ENCODE results near the gene IPCEF1. TPM values are rescaled to one million over a fixed set of nuclear protein-coding genes. Genes with fewer than 3 reads are reported as not detected.

Gene IPCEF1
- total and polyA plus RNA-seq, 2 of the 4 experiments (the other 2 are of a cell fraction) = under 0.01 to 0.03 TPM

- no peak overlapping the region for H3K4me3 ChIP-seq (ENCODE audit: insufficient read depth, low read depth, low read length)
- no peaks in the 10 kb centered on the region for H3K9me1 ChIP-seq (ENCODE audit: insufficient read depth, low read length)
- no peak overlapping the region for H3K4me2 ChIP-seq (ENCODE audit: low read depth, low read length)
- H3K14ac ChIP-seq (replicated peaks; ENCODE audit: low read depth, low read length) = no peak overlapping the region
- DNase-seq (no peak), ATAC-seq (ENCODE audit: low read depth) (no peak)
- no peaks in the 10 kb centered on the region for H3K79me1 ChIP-seq (ENCODE audit: low read depth in 1 of 2, low read length in 2 of 2)
- no peak overlapping the region; the same call in 1 of the 2 replicates for H2AK5ac ChIP-seq (ENCODE audit: low read depth, low read length)
- H3K56ac ChIP-seq (ENCODE audit: extremely low read depth, insufficient read depth, low read length) = no peak overlapping the region
- H2BK20ac ChIP-seq (ENCODE audit: low read depth, low read length) = no peak overlapping the region
- ChIA-PET POLR2A (ENCODE audit: unreplicated experiment) (no interaction called here), CTCF (no interaction called here)
- H3K27me3 ChIP-seq (ENCODE audit: control insufficient read depth, insufficient read depth, low read length) = no peaks in the 10 kb centered on the region
- H3K23ac ChIP-seq (ENCODE audit: low read depth, low read length) = no peak overlapping the region
- no peaks in the 10 kb centered on the region for H3K36me3 ChIP-seq (ENCODE audit: control insufficient read depth, insufficient read depth, low read length)
- H2BK120ac ChIP-seq (ENCODE audit: low read depth, low read length) = no peak overlapping the region
- H2BK5ac ChIP-seq (ENCODE audit: low read depth, low read length, poor library complexity, severe bottlenecking) = no peak overlapping the region
- no peak overlapping the region for H4K5ac ChIP-seq (ENCODE audit: low read depth, low read length)
- dilution Hi-C loops (cut with HindIII; ENCODE audit: low sequenced_read_pairs, unreplicated experiment) (no loop called here), intact Hi-C loops (cut with micrococcal nuclease) (no loop called here), in situ Hi-C loops (cut with MboI; ENCODE audit: low sequenced_read_pairs) (no loop called here)
- H4K8ac ChIP-seq (ENCODE audit: low read depth in 2 of 2, low read length in 2 of 2) = no peak overlapping the region
- no peak overlapping the region for H2BK15ac ChIP-seq (ENCODE audit: low read depth, low read length)
- H3K4me1 ChIP-seq (ENCODE audit: control insufficient read depth, insufficient read depth, low read length) = no peaks in the 10 kb centered on the region
- H3K9ac ChIP-seq (ENCODE audit: low read depth, low read length) = no peak overlapping the region
- no peak overlapping the region for H3K4ac ChIP-seq (ENCODE audit: low read depth, low read length)
- H4K91ac ChIP-seq (ENCODE audit: insufficient read depth, low read depth, low read length) = no peak overlapping the region
- BruUV-seq (replicated peaks) = no TSS peak
- TF ChIP-seq MAFK (IDR thresholded peaks at IDR 0.05; ENCODE audit: low read depth, low read length) (no peak), BHLHE40 (IDR thresholded peaks at IDR 0.05; ENCODE audit: low read depth, low read length) (no peak), CTCF (conservative IDR thresholded peaks at IDR 0.05; ENCODE audit: low read depth, low read length) (no peak), RAD21 (IDR thresholded peaks at IDR 0.05; ENCODE audit: low read length) (no peak), NFE2L2 (IDR thresholded peaks at IDR 0.05; ENCODE audit: low read depth, low read length) (no peak), FOS (IDR thresholded peaks at IDR 0.05; ENCODE audit: low read depth, low read length) (no peak), RCOR1 (IDR thresholded peaks at IDR 0.05; ENCODE audit: insufficient replicate concordance, low read length) (no peak), MXI1 (IDR thresholded peaks at IDR 0.05; ENCODE audit: borderline replicate concordance, low read depth, low read length) (no peak), ELK1 (IDR thresholded peaks at IDR 0.05; ENCODE audit: borderline replicate concordance, low read depth, low read length) (no peak), MAZ (IDR thresholded peaks at IDR 0.05; ENCODE audit: borderline replicate concordance, low read depth, low read length) (no peak), POLR2A (IDR thresholded peaks at IDR 0.05; ENCODE audit: low read depth, low read length) (no peak), CEBPB (IDR thresholded peaks at IDR 0.05; ENCODE audit: low read depth, low read length) (no peak), RFX5 (IDR thresholded peaks at IDR 0.05; ENCODE audit: low read depth, low read length) (no peak), CHD1 (IDR thresholded peaks at IDR 0.05; ENCODE audit: low read depth, low read length) (no peak), USF2 (IDR thresholded peaks at IDR 0.05; ENCODE audit: low read depth, low read length) (no peak), SMC3 (IDR thresholded peaks at IDR 0.05; ENCODE audit: low read depth, low read length) (no peak)
- H4K20me1 ChIP-seq (ENCODE audit: insufficient read depth, low read length) = no peaks in the 10 kb centered on the region
- H3K18ac ChIP-seq (ENCODE audit: low read depth, low read length) = no peak overlapping the region
- H2AK9ac ChIP-seq (replicated peaks; ENCODE audit: low read depth, low read length, poor library complexity) = peak overlapping the region; percentile 78
- no peak overlapping the region for H3K27ac ChIP-seq (ENCODE audit: insufficient read depth, low read length)
- 100% methylated on average over 1 of the region's 4 CpGs; no CpG with 5 or more reads in 1 of the 2 experiments for WGBS, 2 experiments (ENCODE audit: extremely low coverage in 2 of 2, insufficient read length in 1 of 2)
- no peak overlapping the region for H2AFZ ChIP-seq (replicated peaks; ENCODE audit: low read length, poor library complexity)
- H3K9me3 ChIP-seq (ENCODE audit: control insufficient read depth, insufficient read depth, low read length) = no peaks in the 10 kb centered on the region
Measured at GRCh38 chr6:154228521-154228905, 128.1 kb downstream of the IPCEF1 start.
